Breast epithelium (tissue), 4 donors: ENCODE measurements around the gene RTN4RL1. TPM values are rescaled to one million over a fixed set of nuclear protein-coding genes. Genes with fewer than 3 reads are reported as not detected.

Experiments
- DNase-seq, 2 donors: peaks; one replicate each; pipeline ENCODE4 v3.0.0-alpha.2; 2019; ENCODE audit warnings: low spot score in 2 of 2
- H3K27ac ChIP-seq, 2 donors: fragments of 200-600 bp; sonication (generic) in 1 of 2; one replicate each; pipeline ENCODE4 v1.5.1; 2016 to 2019; ENCODE audit warnings: mild to moderate bottlenecking in 1 of 2
- H3K27me3 ChIP-seq, 2 donors: fragments of 200-600 bp; sonication (generic) in 1 of 2; one replicate each; pipeline versions ENCODE4 v1.5.1 to v1.6.0; 2017 to 2019; ENCODE audit warnings: control low read depth in 1 of 2, mild to moderate bottlenecking in 1 of 2
- H3K36me3 ChIP-seq: fragments of 200-600 bp; one replicate; pipeline ENCODE4 v1.5.1; 2019
- H3K4me1 ChIP-seq, 2 donors: fragments of 200-600 bp; sonication (generic); one replicate each; pipeline ENCODE4 v1.5.1; 2016 to 2019; ENCODE audit warnings: control low read depth in 1 of 2
- H3K4me3 ChIP-seq, 3 donors: fragments of 200-600 bp; sonication (generic); 1 replicate in 2 of 3; 2 replicates in 1 of 3; pipeline ENCODE4 v1.5.1; 2016 to 2019; ENCODE audit warnings: mild to moderate bottlenecking in 3 of 3, moderate library complexity in 2 of 3
- H3K9me3 ChIP-seq, 2 donors: fragments of 200-600 bp; sonication (generic) in 1 of 2; one replicate each; pipeline ENCODE4 v1.5.1; 2016 to 2019; ENCODE audit warnings: control low read depth in 1 of 2
- CTCF ChIP-seq, 3 donors: fragments of 450-650 bp; IDR thresholded peaks; one replicate each; pipeline ENCODE4 v1.5.1; 2016 to 2017; ENCODE audit warnings: antibody characterized with exemption in 3 of 3, mild to moderate bottlenecking in 3 of 3, moderate library complexity in 3 of 3
- POLR2A ChIP-seq: fragments of 450-650 bp; IDR thresholded peaks from one replicate; pipeline ENCODE4 v1.6.1; 2016; ENCODE audit warnings: antibody characterized with exemption, mild to moderate bottlenecking, moderate library complexity
- POLR2AphosphoS5 ChIP-seq, 3 donors: sonication (generic); formaldehyde crosslinking; IDR thresholded peaks; one replicate each; pipeline ENCODE4 v1.6.1; 2017; ENCODE audit warnings: antibody characterized with exemption in 3 of 3
- intact Hi-C: fragments of 100-400 bp; cut with DNase I; formaldehyde crosslinking; loops from one replicate; pipeline ENCODE4 v1.15.1; 2023; ENCODE audit warnings: low total_unique reads
- total RNA-seq, 3 donors: library from RNA; depleted of rRNA; stranded (reverse); fragments of >200 nt; gene quantifications; one replicate each; pipeline ENCODE4 v1.1.0, GENCODE V29; 2016

Gene RTN4RL1
- total RNA-seq, 3 donors from 2014 or later, result 3.8 to 19.6 (median 14.1) TPM

- intact Hi-C loops, result no loop called here
- Histone ChIP-seq H3K27me3 (no peaks in the 10 kb centered on the region), H3K36me3 (no peaks in the 10 kb centered on the region), H3K9me3 (no peaks in the 10 kb centered on the region), H3K27ac (peak overlapping the region; percentile 74 to 89), H3K4me1 (peaks cover 3 to 4% of the 10 kb centered on the region in 2 donors), H3K4me3 (no peak overlapping the region)
- no peak for TF ChIP-seq POLR2AphosphoS5 (IDR thresholded peaks at IDR 0.05)
- no peak for TF ChIP-seq CTCF (IDR thresholded peaks at IDR 0.05)
- TF ChIP-seq POLR2A, result no peak
- DNase-seq, result no peak
These were observed 37.5 kb upstream of the RTN4RL1 start for GRCh38 chr17:2062571-2063183.

GRCh38 chr17:2061441-2061958 is 36.4 kb upstream of the RTN4RL1 start:
- no peak for DNase-seq
- no peak for TF ChIP-seq CTCF (IDR thresholded peaks at IDR 0.05)
- no peak for TF ChIP-seq POLR2AphosphoS5 (IDR thresholded peaks at IDR 0.05)
- TF ChIP-seq POLR2A, result no peak

GRCh38 chr17:2060681-2061440 is 35.7 kb upstream of the RTN4RL1 start:
- Histone ChIP-seq H3K36me3 (no peaks in the 10 kb centered on the region), H3K27ac (peak overlapping the region; percentile 74 to 89), H3K27me3 (no peaks in the 10 kb centered on the region), H3K4me3 (peak overlapping the region in 1 of 3 donors; percentile 19), H3K4me1 (peaks cover 0 to 2% of the 10 kb centered on the region in 2 donors), H3K9me3 (no peaks in the 10 kb centered on the region)
- TF ChIP-seq POLR2A (no peak), POLR2AphosphoS5 (IDR thresholded peaks at IDR 0.05) (peak in 2 of 3 donors; percentile 4 to 17), CTCF (IDR thresholded peaks at IDR 0.05) (no peak)
- no peak for DNase-seq
- intact Hi-C loops, result no loop called here

More at GRCh38 chr17:2061441-2061958, 36.4 kb upstream of the RTN4RL1 start:
- Histone ChIP-seq H3K27ac (peak overlapping the region; percentile 74 to 89), H3K36me3 (no peaks in the 10 kb centered on the region), H3K9me3 (no peaks in the 10 kb centered on the region), H3K4me3 (peak overlapping the region in 1 of 3 donors; percentile 19), H3K4me1 (no peaks in the 10 kb centered on the region), H3K27me3 (no peaks in the 10 kb centered on the region)
- intact Hi-C loops, result no loop called here

GRCh38 chr17:2060385-2060658 is 35.2 kb upstream of the RTN4RL1 start:
- Histone ChIP-seq H3K4me3 (peak overlapping the region in 1 of 3 donors; percentile 19), H3K27me3 (no peaks in the 10 kb centered on the region), H3K4me1 (peaks cover 0 to 2% of the 10 kb centered on the region in 2 donors), H3K27ac (peak overlapping the region; percentile 74 to 89), H3K9me3 (no peaks in the 10 kb centered on the region), H3K36me3 (no peaks in the 10 kb centered on the region)
- no peak for DNase-seq
- intact Hi-C loops, result no loop called here
- TF ChIP-seq CTCF (IDR thresholded peaks at IDR 0.05), result no peak
